SJSA1 (cell line): ENCODE results near the gene USP46. TPM values are rescaled to one million over a fixed set of nuclear protein-coding genes. Genes with fewer than 3 reads are reported as not detected.

Experiments
- DNase-seq, 2 experiments: peaks; one replicate each; pipeline ENCODE4 v3.0.0-alpha.2; 2015 to 2020; ENCODE audit warnings: low spot score in 2 of 2, low read depth in 1 of 2
- H3K27ac ChIP-seq: fragments of 250-450 bp; sonication (Bioruptor Pico); 2 replicates; pipeline ENCODE4 v1.5.1; 2020; ENCODE audit warnings: mild to moderate bottlenecking, moderate library complexity
- H3K27me3 ChIP-seq: fragments of 250-450 bp; sonication (Bioruptor Pico); replicated peaks from 2 replicates; pipeline ENCODE4 v1.5.1; 2020; ENCODE audit warnings: mild to moderate bottlenecking, moderate library complexity
- H3K36me3 ChIP-seq: fragments of 250-450 bp; sonication (Bioruptor Pico); 2 replicates; pipeline ENCODE4 v1.5.1; 2020; ENCODE audit warnings: mild to moderate bottlenecking
- H3K4me1 ChIP-seq: fragments of 250-450 bp; sonication (Bioruptor Pico); replicated peaks from 2 replicates; pipeline ENCODE4 v1.6.1; 2021; ENCODE audit warnings: mild to moderate bottlenecking
- H3K4me3 ChIP-seq: fragments of 250-450 bp; sonication (Bioruptor Pico); 2 replicates; pipeline ENCODE4 v1.5.1; 2020; ENCODE audit warnings: mild to moderate bottlenecking
- H3K9me3 ChIP-seq: fragments of 250-450 bp; sonication (Bioruptor Pico); replicated peaks from 2 replicates; pipeline ENCODE4 v1.5.1; 2020; ENCODE audit warnings: mild to moderate bottlenecking
- total RNA-seq: library from RNA; depleted of rRNA; stranded (reverse); fragments of >200 nt; shearing (Covaris generic); gene quantifications from 2 replicates; pipeline ENCODE4 v1.2.3, GENCODE V29; 2014

The USP46 gene
- total RNA-seq, 1 experiment from 2014 or later, result 20.5 TPM

- Histone ChIP-seq H3K27ac (no peak overlapping the region), H3K9me3 (no peaks in the 10 kb centered on the region), H3K27me3 (no peaks in the 10 kb centered on the region), H3K4me1 (peaks cover 12% of the 10 kb centered on the region), H3K36me3 (peaks cover 24% of the 10 kb centered on the region), H3K4me3 (no peak overlapping the region)
- DNase-seq, result peak in 1 of 2 experiments; percentile 27
These were observed 33.9 kb downstream of the USP46 start for GRCh38 chr4:52625216-52625615.

- peaks cover 20% of the 10 kb centered on the region for H3K36me3 ChIP-seq
- no peak overlapping the region for H3K4me3 ChIP-seq
- no peaks in the 10 kb centered on the region for H3K27me3 ChIP-seq
- peaks cover 12% of the 10 kb centered on the region for H3K4me1 ChIP-seq
- no peak overlapping the region for H3K27ac ChIP-seq
- DNase-seq, result no peak
- no peaks in the 10 kb centered on the region for H3K9me3 ChIP-seq
These were observed 36.5 kb downstream of the USP46 start for GRCh38 chr4:52622564-52622963.

- H3K4me1 ChIP-seq, result peaks cover 12% of the 10 kb centered on the region
- no peaks in the 10 kb centered on the region for H3K9me3 ChIP-seq
- no peaks in the 10 kb centered on the region for H3K27me3 ChIP-seq
- peaks cover 18% of the 10 kb centered on the region for H3K36me3 ChIP-seq
- H3K4me3 ChIP-seq, result no peak overlapping the region
- no peak overlapping the region for H3K27ac ChIP-seq
- no peak for DNase-seq
These were observed 37.5 kb downstream of the USP46 start for GRCh38 chr4:52621567-52621966.

- Histone ChIP-seq H3K27ac (no peak overlapping the region), H3K4me3 (no peak overlapping the region), H3K4me1 (no peaks in the 10 kb centered on the region), H3K36me3 (peaks cover 7% of the 10 kb centered on the region), H3K9me3 (no peaks in the 10 kb centered on the region), H3K27me3 (no peaks in the 10 kb centered on the region)
- DNase-seq, result no peak
These were observed 39.5 kb downstream of the USP46 start for GRCh38 chr4:52619591-52619931.

GRCh38 chr4:52618795-52619590 lies 40.1 kb downstream of the USP46 start:
- Histone ChIP-seq H3K9me3 (no peaks in the 10 kb centered on the region), H3K36me3 (peaks cover 7% of the 10 kb centered on the region), H3K27me3 (no peaks in the 10 kb centered on the region), H3K4me1 (no peaks in the 10 kb centered on the region), H3K27ac (no peak overlapping the region), H3K4me3 (no peak overlapping the region)
- DNase-seq, result no peak

GRCh38 chr4:52617336-52618020 lies 41.6 kb downstream of the USP46 start:
- no peaks in the 10 kb centered on the region for H3K4me1 ChIP-seq
- no peaks in the 10 kb centered on the region for H3K27me3 ChIP-seq
- no peak for DNase-seq
- no peak overlapping the region for H3K27ac ChIP-seq
- no peaks in the 10 kb centered on the region for H3K9me3 ChIP-seq
- H3K36me3 ChIP-seq, result peaks cover 4% of the 10 kb centered on the region
- H3K4me3 ChIP-seq, result no peak overlapping the region

- Histone ChIP-seq H3K4me1 (peaks cover 3% of the 10 kb centered on the region; the same call in 1 of the 2 replicates), H3K27me3 (no peaks in the 10 kb centered on the region), H3K4me3 (no peak overlapping the region), H3K9me3 (no peaks in the 10 kb centered on the region), H3K27ac (no peak overlapping the region), H3K36me3 (peaks cover 10% of the 10 kb centered on the region)
- DNase-seq, result no peak
These were observed 44.9 kb downstream of the USP46 start for GRCh38 chr4:52614241-52614640.

- H3K27me3 ChIP-seq, result no peaks in the 10 kb centered on the region
- no peak for DNase-seq
- peaks cover 17% of the 10 kb centered on the region for H3K36me3 ChIP-seq
- H3K4me1 ChIP-seq, result peaks cover 3% of the 10 kb centered on the region; the same call in 1 of the 2 replicates
- H3K27ac ChIP-seq, result no peak overlapping the region
- H3K9me3 ChIP-seq, result no peaks in the 10 kb centered on the region
- no peak overlapping the region for H3K4me3 ChIP-seq
These were observed 46.8 kb downstream of the USP46 start for GRCh38 chr4:52612341-52612740.

- no peak overlapping the region for H3K4me3 ChIP-seq
- H3K36me3 ChIP-seq, result peaks cover 17% of the 10 kb centered on the region
- no peak overlapping the region for H3K27ac ChIP-seq
- no peaks in the 10 kb centered on the region for H3K27me3 ChIP-seq
- H3K4me1 ChIP-seq, result peaks cover 3% of the 10 kb centered on the region; the same call in 1 of the 2 replicates
- no peaks in the 10 kb centered on the region for H3K9me3 ChIP-seq
- no peak for DNase-seq
These were observed 48.0 kb downstream of the USP46 start for GRCh38 chr4:52611030-52611555.

- H3K4me1 ChIP-seq, result peaks cover 3% of the 10 kb centered on the region; the same call in 1 of the 2 replicates
- DNase-seq, result no peak
- H3K27me3 ChIP-seq, result no peaks in the 10 kb centered on the region
- no peaks in the 10 kb centered on the region for H3K9me3 ChIP-seq
- peaks cover 32% of the 10 kb centered on the region for H3K36me3 ChIP-seq
- H3K4me3 ChIP-seq, result no peak overlapping the region
- H3K27ac ChIP-seq, result no peak overlapping the region
These were observed 52.4 kb downstream of the USP46 start for GRCh38 chr4:52606726-52607125.

- Histone ChIP-seq H3K36me3 (peaks cover 33% of the 10 kb centered on the region), H3K4me1 (peaks cover under 1% of the 10 kb centered on the region; the same call in 1 of the 2 replicates), H3K9me3 (no peaks in the 10 kb centered on the region), H3K27ac (no peak overlapping the region), H3K4me3 (no peak overlapping the region), H3K27me3 (no peaks in the 10 kb centered on the region)
- no peak for DNase-seq
These were observed 53.1 kb downstream of the USP46 start for GRCh38 chr4:52606040-52606439.

GRCh38 chr4:52604215-52604614 lies 54.9 kb downstream of the USP46 start:
- DNase-seq, result no peak
- Histone ChIP-seq H3K27me3 (no peaks in the 10 kb centered on the region), H3K4me1 (no peaks in the 10 kb centered on the region), H3K9me3 (no peaks in the 10 kb centered on the region), H3K27ac (no peak overlapping the region), H3K36me3 (peaks cover 25% of the 10 kb centered on the region), H3K4me3 (no peak overlapping the region)

- DNase-seq, result no peak
- Histone ChIP-seq H3K27ac (no peak overlapping the region), H3K4me1 (peaks cover 8% of the 10 kb centered on the region; the same call in 1 of the 2 replicates), H3K27me3 (no peaks in the 10 kb centered on the region), H3K9me3 (no peaks in the 10 kb centered on the region), H3K36me3 (peaks cover 25% of the 10 kb centered on the region), H3K4me3 (no peak overlapping the region)
These were observed 58.8 kb downstream of the USP46 start for GRCh38 chr4:52600275-52600674.

GRCh38 chr4:52595001-52595400 lies 64.1 kb downstream of the USP46 start:
- peaks cover 12% of the 10 kb centered on the region for H3K36me3 ChIP-seq
- no peak for DNase-seq
- no peak overlapping the region for H3K27ac ChIP-seq

More at GRCh38 chr4:52595001-52595400, 64.1 kb downstream of the USP46 start:
- H3K9me3 ChIP-seq, result no peaks in the 10 kb centered on the region
- peaks cover 8% of the 10 kb centered on the region; the same call in 1 of the 2 replicates for H3K4me1 ChIP-seq
- no peaks in the 10 kb centered on the region for H3K27me3 ChIP-seq
- H3K4me3 ChIP-seq, result no peak overlapping the region
